GM19351 (cell line): ENCODE results near the gene ATP11A.
A peak's percentile ranks its signal among the peaks of the same experiment; 100 is the strongest.
"Not testable (repeated sequence)": the region's sequence is repeated elsewhere in the genome, so short reads cannot be mapped to it uniquely, and the experiment has no call there.

Experiments used
- ATAC-seq: cut with Tn5 transposase; IDR thresholded peaks from one replicate; pipeline ENCODE4 v1.9.1; 2021; ENCODE audit warnings: mild to moderate bottlenecking, moderate library complexity; ENCODE audit not compliant: unreplicated experiment

Gene ATP11A

GRCh38 chr13:112709316-112709715 is 19.5 kb downstream of the ATP11A start:
- ATAC-seq = not testable (repeated sequence)

GRCh38 chr13:112709825-112710783 is 20.3 kb downstream of the ATP11A start:
- ATAC-seq = no peak

DNA sequence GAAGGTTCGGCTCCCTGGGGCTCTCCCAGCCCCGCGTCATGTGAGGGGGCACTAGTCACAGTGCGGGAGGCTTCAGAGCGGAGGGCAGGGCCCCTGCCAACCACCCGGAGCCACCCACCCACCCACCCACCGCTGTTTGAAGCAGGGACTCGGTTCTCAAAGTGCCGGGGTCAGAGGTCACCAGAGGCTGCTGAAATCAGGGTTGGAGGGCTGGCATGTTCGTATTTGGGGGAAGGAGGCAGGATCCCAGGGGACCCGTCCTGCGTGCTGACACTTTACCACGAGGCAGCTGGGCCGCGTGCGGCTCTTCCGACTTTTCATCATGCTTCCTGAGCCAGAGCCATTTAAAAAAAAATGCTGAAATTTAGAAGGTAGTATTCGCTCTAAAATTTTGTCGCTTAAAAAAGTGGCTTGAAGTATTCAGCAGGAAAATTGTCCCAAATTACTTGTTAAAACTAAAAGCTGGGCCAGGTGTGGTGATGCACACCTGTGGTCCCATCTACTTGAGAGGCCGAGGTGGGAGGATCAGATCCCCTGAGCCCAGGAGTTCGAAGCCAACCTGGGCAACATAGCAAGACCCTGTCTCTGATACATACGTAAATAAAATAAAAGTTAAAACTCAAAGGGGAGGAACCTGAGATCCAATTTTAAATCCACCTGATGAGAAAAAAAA is 21.2 kb downstream of the ATP11A start:
- ATAC-seq = no peak

GRCh38 chr13:112711528-112712265 is 21.9 kb downstream of the ATP11A start:
- ATAC-seq = peak; percentile 81

- no peak for ATAC-seq
Observed at GRCh38 chr13:112712451-112713207, 22.8 kb downstream of the ATP11A start.

- ATAC-seq = no peak
Observed at GRCh38 chr13:112713517-112714253, 23.8 kb downstream of the ATP11A start.

- no peak for ATAC-seq
Observed at GRCh38 chr13:112714376-112715174, 24.7 kb downstream of the ATP11A start.

DNA sequence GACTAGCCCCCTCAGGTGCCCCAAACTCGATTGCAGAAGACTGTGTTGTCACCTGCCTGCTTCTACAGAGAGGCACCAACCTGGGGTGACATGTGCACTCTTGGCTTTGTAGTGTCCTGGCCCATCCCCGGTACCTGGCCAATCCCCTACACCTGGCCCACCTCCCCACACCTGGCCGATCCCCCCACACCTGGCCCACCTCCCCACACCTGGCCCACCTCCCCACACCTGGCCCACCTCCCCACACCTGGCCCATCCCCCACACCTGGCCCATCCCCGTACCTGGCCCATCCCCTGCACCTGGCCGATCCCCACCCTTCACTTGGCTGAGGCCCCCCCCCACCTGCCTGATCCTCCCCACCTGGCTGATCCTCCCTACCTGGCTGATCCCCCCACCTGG is 25.4 kb downstream of the ATP11A start:
- no peak for ATAC-seq

DNA sequence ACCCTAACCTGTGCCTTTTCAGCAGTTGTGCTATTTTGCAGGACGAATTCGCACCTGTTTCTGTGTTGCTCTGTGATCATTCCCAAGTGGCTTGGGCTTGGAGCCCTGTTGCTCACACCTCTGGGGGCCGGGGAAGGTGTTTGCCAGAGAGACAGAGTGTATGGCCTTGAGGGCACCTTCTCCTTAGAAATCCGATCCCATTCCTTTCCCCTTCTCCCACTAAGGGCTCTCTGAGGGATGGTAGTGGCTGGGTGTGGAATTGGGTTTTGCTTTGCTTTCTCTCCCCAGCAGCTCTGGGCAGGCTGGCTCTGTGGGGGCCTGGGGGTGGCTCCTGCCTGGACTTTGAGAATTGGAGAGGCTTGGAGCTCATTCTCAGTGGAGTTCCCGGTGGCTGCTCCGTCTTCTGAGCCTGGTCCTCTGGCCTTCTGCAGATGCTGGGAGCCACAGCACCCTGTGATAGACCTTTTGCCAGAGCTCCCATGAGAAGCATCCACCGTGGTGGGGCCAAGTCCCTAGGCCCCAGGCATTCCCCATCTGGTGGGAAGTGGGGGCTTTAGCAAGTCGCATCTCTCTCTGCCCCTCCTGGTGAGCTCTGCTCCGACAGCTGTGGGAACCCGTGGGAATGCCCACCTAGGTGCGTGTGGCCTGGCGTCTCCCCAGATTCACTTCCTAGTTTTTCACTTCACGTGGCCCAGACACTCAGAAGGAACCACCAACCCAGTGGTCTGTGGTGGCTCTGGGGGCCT is 26.1 kb downstream of the ATP11A start:
- ATAC-seq = no peak

- no peak for ATAC-seq
Observed at GRCh38 chr13:112716461-112716820, 26.6 kb downstream of the ATP11A start.

GRCh38 chr13:112716841-112717520 is 27.1 kb downstream of the ATP11A start:
- no peak for ATAC-seq

DNA sequence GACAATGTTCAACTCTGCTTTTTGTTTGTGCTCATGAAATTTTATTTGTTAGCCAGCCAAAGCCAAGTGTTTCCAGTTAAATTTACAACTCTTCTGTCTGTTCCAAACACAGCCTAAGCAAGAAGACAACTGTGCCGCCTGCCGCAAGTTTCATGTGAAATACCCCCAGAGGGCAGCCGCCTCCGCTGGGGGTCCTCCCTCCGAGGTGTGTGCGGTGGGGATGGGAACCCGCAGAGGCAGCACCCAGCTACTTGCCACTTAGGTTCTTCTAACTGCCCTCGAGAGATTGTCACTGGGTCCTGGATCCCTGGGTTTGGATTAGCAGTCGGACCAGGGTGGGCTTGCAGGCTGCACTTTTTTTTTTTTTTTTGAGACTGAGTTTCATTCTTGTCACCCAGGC is 28.5 kb downstream of the ATP11A start:
- no peak for ATAC-seq

DNA sequence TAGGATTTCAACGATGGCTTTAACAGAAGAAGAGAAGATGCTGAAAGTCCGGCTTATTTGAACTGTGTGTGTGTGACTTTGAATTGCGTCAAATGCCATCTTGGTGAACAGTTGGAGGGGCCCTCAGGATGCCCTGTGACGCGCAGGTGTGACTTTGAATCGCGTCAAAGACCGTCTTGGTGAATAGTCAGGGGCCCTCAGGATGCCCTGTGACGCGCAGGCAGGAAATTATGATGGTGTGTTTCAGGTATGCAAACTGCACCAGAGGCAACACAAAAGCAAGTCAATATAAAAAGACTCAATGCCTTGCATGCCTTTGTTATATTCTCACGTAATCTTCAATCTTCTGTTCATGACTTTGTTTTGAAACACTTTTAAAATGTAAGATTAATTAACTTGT is 29.2 kb downstream of the ATP11A start:
- ATAC-seq = no peak

DNA sequence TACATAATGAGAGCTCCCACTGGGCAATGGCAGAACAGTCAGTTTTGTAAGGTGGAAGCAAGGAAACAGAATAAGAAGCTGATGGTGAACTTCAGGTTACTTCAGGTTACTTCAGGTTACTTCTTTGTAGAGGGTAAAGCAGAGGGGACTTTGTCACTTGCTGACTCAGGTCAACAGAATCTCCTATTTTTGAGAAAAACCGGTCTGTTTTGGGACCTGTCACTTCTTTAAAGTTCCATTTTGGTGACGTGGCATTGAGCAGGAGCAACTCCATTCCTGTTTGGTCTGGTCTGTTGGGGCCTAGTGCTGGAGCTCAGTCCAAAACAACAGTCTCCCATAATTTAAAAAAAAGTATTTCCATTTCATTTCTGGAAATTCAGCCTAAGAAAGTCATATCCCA is 29.7 kb downstream of the ATP11A start:
- ATAC-seq = no peak

DNA sequence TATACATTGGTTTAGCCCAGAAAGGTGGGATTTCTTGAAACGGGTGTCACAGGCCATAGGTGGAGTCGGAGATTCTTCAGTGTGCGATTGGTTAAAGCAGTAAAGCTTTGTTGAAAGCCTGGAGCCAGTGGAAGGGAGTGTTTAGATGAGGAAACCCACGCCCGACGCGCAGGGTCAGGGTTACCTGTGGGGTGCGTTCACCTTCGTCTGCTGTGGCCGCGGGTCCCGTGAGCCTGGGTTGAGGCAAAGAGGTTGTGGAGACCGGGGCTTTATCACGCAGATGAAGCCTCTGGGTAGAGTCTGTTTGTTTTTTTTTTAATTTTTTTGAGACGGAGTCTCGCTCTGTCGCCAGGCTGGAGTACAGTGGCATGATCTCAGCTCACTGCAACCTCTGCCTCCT is 30.4 kb downstream of the ATP11A start:
- no peak for ATAC-seq

DNA sequence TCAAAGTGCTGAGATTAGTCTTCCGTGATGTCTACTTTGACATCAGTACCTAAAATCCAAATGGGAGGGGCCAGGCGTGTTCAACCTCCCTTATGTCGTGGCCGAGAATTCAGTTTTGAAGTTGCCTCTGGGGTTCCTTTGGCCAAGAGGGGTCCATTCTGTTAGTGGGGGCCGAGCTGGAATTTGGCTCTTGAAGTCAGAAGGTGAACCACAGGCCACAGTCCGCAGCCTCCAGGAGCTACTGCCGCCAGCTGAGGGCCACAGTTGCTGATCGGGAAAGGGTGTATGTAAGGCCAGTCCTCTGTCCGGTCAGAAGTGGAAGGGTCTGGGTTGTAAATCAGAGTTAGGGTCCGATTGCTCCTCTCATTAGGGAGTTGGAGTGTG is 31.0 kb downstream of the ATP11A start:
- no peak for ATAC-seq

DNA sequence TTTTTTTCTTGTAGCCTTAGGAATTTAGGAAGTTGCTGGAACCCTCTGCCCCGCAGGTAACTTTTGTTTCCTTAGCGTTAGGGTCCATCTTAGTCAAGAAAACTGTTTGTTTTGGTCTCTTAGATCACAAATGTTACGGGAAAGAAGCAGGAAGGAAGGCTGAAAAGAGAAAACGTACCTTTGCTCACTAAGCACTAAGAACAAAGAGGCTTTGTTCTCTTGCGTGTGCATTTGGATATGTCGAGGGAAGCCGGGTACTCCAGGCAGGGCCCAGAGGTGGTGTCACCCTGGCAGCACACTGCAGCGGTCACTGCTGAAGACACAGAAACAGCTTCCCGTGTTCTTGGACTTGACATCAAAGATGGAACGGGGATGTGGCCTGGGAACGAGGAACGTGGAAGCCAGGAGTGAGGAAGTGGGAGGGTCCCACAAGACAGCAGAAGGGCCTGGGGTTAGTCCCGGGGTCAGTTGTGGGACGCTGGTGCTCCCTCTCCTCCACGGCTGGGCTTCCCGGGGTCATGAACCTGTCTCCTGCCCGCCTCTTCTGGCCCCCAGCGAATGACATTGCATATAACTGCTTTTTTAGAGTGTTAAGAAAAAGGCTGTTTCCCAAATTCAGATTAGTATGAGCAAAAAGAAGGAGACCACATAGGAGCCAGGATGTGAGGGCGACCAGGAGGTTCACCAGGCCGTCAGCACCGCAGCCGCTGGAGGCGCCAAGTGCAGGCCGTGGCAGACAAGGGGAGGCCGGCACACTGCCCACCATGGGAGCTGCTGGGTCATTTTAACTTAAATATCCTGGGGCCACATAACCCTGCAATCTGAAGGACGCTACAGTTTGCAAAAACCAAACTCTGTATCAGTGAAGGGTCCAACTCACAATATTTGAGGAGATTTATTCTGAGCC is 31.6 kb downstream of the ATP11A start:
- ATAC-seq = no peak
